H1 (cell line): ENCODE results near the gene NKAIN4.

Experiments used
- BACH1 ChIP-seq: IDR thresholded peaks from 2 replicates; pipeline ENCODE4 v1.6.1; 2012; ENCODE audit warnings: low read length, improper control_type of control experiment
- CBX5 ChIP-seq: fragments of 300-800, 300-1000 bp; sonication (generic); IDR thresholded peaks from 2 replicates; pipeline ENCODE4 v1.7.1; 2016; ENCODE audit warnings: antibody characterized with exemption, low read length, low read depth
- CBX8 ChIP-seq: fragments of 300-800, 300-1000 bp; sonication (generic); IDR thresholded peaks from 2 replicates; pipeline ENCODE4 v1.7.1; 2016; ENCODE audit warnings: low read depth, low read length, borderline replicate concordance
- CEBPB ChIP-seq: IDR thresholded peaks from 2 replicates; pipeline ENCODE4 v1.6.1; 2012; ENCODE audit warnings: low read depth, low read length
- CHD2 ChIP-seq: IDR thresholded peaks from 2 replicates; pipeline ENCODE4 v1.6.1; 2012; ENCODE audit warnings: low read length, improper control_type of control experiment
- CTCF ChIP-seq, 3 experiments: IDR thresholded peaks; 1 replicate in 2 of 3; 2 replicates in 1 of 3; pipeline versions ENCODE4 v1.5.1 to v1.6.1; 2011; ENCODE audit warnings: low read length in 3 of 3, mild to moderate bottlenecking in 3 of 3, inconsistent platforms in 2 of 3, low read depth in 1 of 3, moderate library complexity in 1 of 3; ENCODE audit not compliant: insufficient read depth in 1 of 3; ENCODE audit errors: control extremely low read depth in 1 of 3
- E2F6 ChIP-seq: IDR thresholded peaks from 2 replicates; pipeline ENCODE4 v1.6.1; 2012; ENCODE audit warnings: inconsistent platforms
- EP300 ChIP-seq, 2 experiments: IDR thresholded peaks; 1 replicate in 1 of 2; 2 replicates in 1 of 2; pipeline ENCODE4 v1.6.1; 2011 to 2012; ENCODE audit warnings: low read depth in 2 of 2, low read length in 2 of 2, mild to moderate bottlenecking in 2 of 2, borderline replicate concordance in 1 of 2, inconsistent platforms in 1 of 2, moderate library complexity in 1 of 2
- POLR2A ChIP-seq, 2 experiments: IDR thresholded peaks; 1 replicate in 1 of 2; 2 replicates in 1 of 2; pipeline ENCODE4 v1.6.1; 2011; ENCODE audit warnings: low read depth in 2 of 2, low read length in 2 of 2, mild to moderate bottlenecking in 2 of 2; ENCODE audit errors: control extremely low read depth in 1 of 2
- RNF2 ChIP-seq: fragments of 200-900, 300-1000 bp; sonication (generic); IDR thresholded peaks from 2 replicates; pipeline ENCODE4 v1.7.1; 2016; ENCODE audit warnings: borderline replicate concordance, low read depth, mild to moderate bottlenecking, antibody characterized with exemption, low read length; ENCODE audit not compliant: poor library complexity, severe bottlenecking; ENCODE audit errors: missing control alignments
- RXRA ChIP-seq: IDR thresholded peaks from 2 replicates; pipeline ENCODE4 v1.6.1; 2011; ENCODE audit warnings: low read depth, mild to moderate bottlenecking, low read length, moderate library complexity; ENCODE audit not compliant: insufficient read depth
- TAF1 ChIP-seq: IDR thresholded peaks from 2 replicates; pipeline ENCODE4 v1.6.1; 2011; ENCODE audit warnings: mild to moderate bottlenecking, low read depth, low read length
- YY1 ChIP-seq: IDR thresholded peaks from 2 replicates; pipeline ENCODE4 v1.6.1; 2011; ENCODE audit warnings: low read depth, mild to moderate bottlenecking, low read length
- TF ChIP-seq, protein P1 (sequence below): IDR thresholded peaks from 2 replicates; pipeline ENCODE4 v1.6.1; 2012; ENCODE audit warnings: inconsistent platforms

- TF ChIP-seq CEBPB, result no peak
- no peak for TF ChIP-seq CTCF (IDR thresholded peaks at IDR 0.05; ENCODE audit: control extremely low read depth in 1 of 3, insufficient read depth in 1 of 3, low read depth in 1 of 3, low read length in 3 of 3)
- no peak for TF ChIP-seq CHD2
- TF ChIP-seq CBX8, result no peak
- TF ChIP-seq E2F6, result no peak
- no peak for TF ChIP-seq TAF1
- no peak for TF ChIP-seq RXRA
- no peak for TF ChIP-seq POLR2A (IDR thresholded peaks at IDR 0.05; ENCODE audit: control extremely low read depth in 1 of 2, low read depth in 2 of 2, low read length in 2 of 2)
- no peak for TF ChIP-seq YY1
- TF ChIP-seq, protein P1, sequence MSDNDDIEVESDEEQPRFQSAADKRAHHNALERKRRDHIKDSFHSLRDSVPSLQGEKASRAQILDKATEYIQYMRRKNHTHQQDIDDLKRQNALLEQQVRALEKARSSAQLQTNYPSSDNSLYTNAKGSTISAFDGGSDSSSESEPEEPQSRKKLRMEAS, result no peak
- TF ChIP-seq BACH1, result no peak
- no peak for TF ChIP-seq CBX5
- TF ChIP-seq EP300 (IDR thresholded peaks at IDR 0.05; ENCODE audit: borderline replicate concordance in 1 of 2, low read depth in 2 of 2, low read length in 2 of 2), result no peak
- TF ChIP-seq RNF2, result no peak
These were observed 29.2 kb downstream of the NKAIN4 start for GRCh38 chr20:63225082-63225454.
